WTC11 (cell line): Measurements from ENCODE around the gene LYRM4. TPM values are rescaled to one million over a fixed set of nuclear protein-coding genes. Genes with fewer than 3 reads are reported as not detected.

Source experiments
- ATAC-seq: fragments of 200-7000 bp; cut with Tn5 transposase; 2 replicates; pipeline ENCODE4 v1.10.0; 2021; ENCODE audit warnings: mild to moderate bottlenecking, moderate library complexity
- CTCF ChIA-PET: fragments of 300-600 bp; sonication (Branson Sonifier 250); formaldehyde crosslinking; loops from one replicate; lab custom pipeline; 2021; ENCODE audit warnings: antibody characterized with exemption; lab: Charles Lee
- POLR2A ChIA-PET: fragments of 350-600 bp; sonication (Branson Sonifier 250); formaldehyde crosslinking; loops from one replicate; lab custom pipeline; 2021; ENCODE audit warnings: antibody characterized with exemption; lab: Charles Lee
- DNase-seq: peaks from one replicate; pipeline ENCODE4 v3.0.0; 2021; ENCODE audit warnings: low spot score
- H3K27ac Mint-ChIP-seq: 2 replicates; pipeline ENCODE4 v1.8.0; 2021; ENCODE audit warnings: mixed read lengths
- H3K27me3 Mint-ChIP-seq: 2 replicates; pipeline ENCODE4 v1.8.0; 2021; ENCODE audit warnings: low read depth, mild to moderate bottlenecking, moderate library complexity, mixed read lengths
- H3K36me3 Mint-ChIP-seq: 2 replicates; pipeline ENCODE4 v1.8.0; 2021; ENCODE audit warnings: mixed read lengths
- H3K4me1 Mint-ChIP-seq: 2 replicates; pipeline ENCODE4 v1.8.0; 2022; ENCODE audit warnings: mixed read lengths
- H3K4me3 Mint-ChIP-seq: 2 replicates; pipeline ENCODE4 v1.8.0; 2021; ENCODE audit warnings: mild to moderate bottlenecking, moderate library complexity, mixed read lengths
- H3K9me3 Mint-ChIP-seq: 2 replicates; pipeline ENCODE4 v1.8.0; 2021; ENCODE audit warnings: mixed read lengths
- ATF1 ChIP-seq: sonication (generic); formaldehyde crosslinking; IDR thresholded peaks from 2 replicates; pipeline ENCODE4 v1.8.1; 2023; ENCODE audit warnings: mild to moderate bottlenecking, moderate library complexity, missing genetic modification reagents
- CTCF ChIP-seq: fragments of 200-600 bp; IDR thresholded peaks from 2 replicates; pipeline ENCODE4 v1.8.0; 2022; ENCODE audit warnings: antibody characterized with exemption
- E2F4 ChIP-seq: sonication (generic); formaldehyde crosslinking; IDR thresholded peaks from 2 replicates; pipeline ENCODE4 v1.8.1; 2022; ENCODE audit warnings: low read depth, mild to moderate bottlenecking, moderate library complexity, missing genetic modification reagents, borderline replicate concordance
- FOXJ3 ChIP-seq: sonication (generic); formaldehyde crosslinking; IDR thresholded peaks from 2 replicates; pipeline ENCODE4 v1.9.0; 2021; ENCODE audit warnings: missing genetic modification reagents, mild to moderate bottlenecking, borderline replicate concordance
- FOXK1 ChIP-seq: sonication (generic); formaldehyde crosslinking; IDR thresholded peaks from 2 replicates; pipeline ENCODE4 v1.8.0; 2022; ENCODE audit warnings: mild to moderate bottlenecking, moderate library complexity, missing genetic modification reagents
- HMGA2 ChIP-seq: fragments of 250-450 bp; sonication (Bioruptor Pico); IDR thresholded peaks from 2 replicates; pipeline ENCODE4 v1.4.0; 2021; ENCODE audit warnings: mild to moderate bottlenecking, moderate library complexity
- IRF1 ChIP-seq: sonication (generic); formaldehyde crosslinking; IDR thresholded peaks from 2 replicates; pipeline ENCODE4 v1.8.0; 2023; ENCODE audit warnings: missing genetic modification reagents
- MLX ChIP-seq: sonication (generic); formaldehyde crosslinking; IDR thresholded peaks from 2 replicates; pipeline ENCODE4 v1.8.1; 2023; ENCODE audit warnings: mild to moderate bottlenecking, missing genetic modification reagents, moderate library complexity
- NFE2L1 ChIP-seq: sonication (generic); formaldehyde crosslinking; IDR thresholded peaks from 2 replicates; pipeline ENCODE4 v1.8.1; 2023; ENCODE audit warnings: missing genetic modification reagents
- NFYB ChIP-seq: sonication (generic); formaldehyde crosslinking; conservative IDR thresholded peaks from 2 replicates; pipeline ENCODE4 v1.8.0; 2022; ENCODE audit warnings: low read depth, missing genetic modification reagents
- NR2C2 ChIP-seq: sonication (generic); formaldehyde crosslinking; IDR thresholded peaks from 2 replicates; pipeline ENCODE4 v1.8.0; 2022; ENCODE audit warnings: mild to moderate bottlenecking, missing genetic modification reagents
- SP1 ChIP-seq: sonication (generic); formaldehyde crosslinking; conservative IDR thresholded peaks from 2 replicates; pipeline ENCODE4 v1.8.1; 2022; ENCODE audit warnings: missing genetic modification reagents
- TEAD1 ChIP-seq: sonication (generic); formaldehyde crosslinking; IDR thresholded peaks from 2 replicates; pipeline ENCODE4 v1.8.0; 2022; ENCODE audit warnings: mild to moderate bottlenecking, missing genetic modification reagents
- USF1 ChIP-seq: sonication (generic); formaldehyde crosslinking; IDR thresholded peaks from 2 replicates; pipeline ENCODE4 v1.8.0; 2022; ENCODE audit warnings: mild to moderate bottlenecking, missing genetic modification reagents
- ZNF232 ChIP-seq: sonication (generic); formaldehyde crosslinking; IDR thresholded peaks from 2 replicates; pipeline ENCODE4 v1.8.0; 2022; ENCODE audit warnings: mild to moderate bottlenecking, missing genetic modification reagents
- ZNF281 ChIP-seq: sonication (generic); formaldehyde crosslinking; IDR thresholded peaks from 2 replicates; pipeline ENCODE4 v1.8.0; 2023; ENCODE audit warnings: mild to moderate bottlenecking, missing genetic modification reagents
- ZNF532 ChIP-seq: fragments of 250-450 bp; sonication (Bioruptor Pico); IDR thresholded peaks from 2 replicates; pipeline ENCODE4 v1.9.0; 2021; ENCODE audit warnings: mild to moderate bottlenecking, borderline replicate concordance
- ZSCAN18 ChIP-seq: fragments of 250-450 bp; sonication (Bioruptor Pico); IDR thresholded peaks from 2 replicates; pipeline ENCODE4 v2.1.2; 2022; ENCODE audit warnings: mild to moderate bottlenecking, moderate library complexity
- total RNA-seq: library from RNA; stranded (reverse); gene quantifications from 3 replicates; pipeline ENCODE4 v1.2.3, GENCODE V29; 2021

LYRM4 gene
- total RNA-seq, 1 experiment from 2014 or later = 49.7 TPM

- H3K4me3 Mint-ChIP-seq = no peak overlapping the region
- ChIA-PET CTCF (no interaction called here), POLR2A (no interaction called here)
- peaks cover 30% of the 10 kb centered on the region for H3K4me1 Mint-ChIP-seq
- no peaks in the 10 kb centered on the region for H3K9me3 Mint-ChIP-seq
- H3K27ac Mint-ChIP-seq = peak overlapping the region; percentile 72
- DNase-seq (no peak), ATAC-seq (peak; percentile 19; the same call in 1 of the 2 replicates)
- H3K36me3 Mint-ChIP-seq = no peaks in the 10 kb centered on the region
- no peak for TF ChIP-seq FOXJ3
- TF ChIP-seq, all 79 proteins: peak for 0
- H3K27me3 Mint-ChIP-seq = no peaks in the 10 kb centered on the region
Observed at GRCh38 chr6:5278565-5279120, 17.9 kb upstream of the LYRM4 start.

- peaks cover 30% of the 10 kb centered on the region for H3K4me1 Mint-ChIP-seq
- no peaks in the 10 kb centered on the region for H3K27me3 Mint-ChIP-seq
- no peak overlapping the region for H3K4me3 Mint-ChIP-seq
- POLR2A ChIA-PET = no interaction called here
- CTCF ChIA-PET = no interaction called here
- ATAC-seq (no peak), DNase-seq (no peak)
- TF ChIP-seq NFYB (CRISPR knock-in tag) = no peak
- no peak for TF ChIP-seq ZNF232 (CRISPR knock-in tag)
- no peak for TF ChIP-seq NFE2L1 (CRISPR knock-in tag)
- TF ChIP-seq MLX (CRISPR knock-in tag) = no peak
- no peak for TF ChIP-seq FOXJ3
- no peak for TF ChIP-seq USF1 (CRISPR knock-in tag)
- no peak for TF ChIP-seq ZNF281 (CRISPR knock-in tag)
- H3K9me3 Mint-ChIP-seq = no peaks in the 10 kb centered on the region
- H3K36me3 Mint-ChIP-seq = no peaks in the 10 kb centered on the region
- no peak overlapping the region; the same call in 1 of the 2 replicates for H3K27ac Mint-ChIP-seq
Observed at GRCh38 chr6:5278047-5278446, 17.3 kb upstream of the LYRM4 start.

GRCh38 chr6:5277589-5277988, 16.8 kb upstream of the LYRM4 start:
- H3K4me1 Mint-ChIP-seq = peaks cover 30% of the 10 kb centered on the region
- H3K27me3 Mint-ChIP-seq = no peaks in the 10 kb centered on the region
- H3K36me3 Mint-ChIP-seq = no peaks in the 10 kb centered on the region
- H3K27ac Mint-ChIP-seq = no peak overlapping the region
- H3K4me3 Mint-ChIP-seq = no peak overlapping the region
- no peaks in the 10 kb centered on the region for H3K9me3 Mint-ChIP-seq
- ChIA-PET POLR2A (no interaction called here), CTCF (interaction anchor here (1.5 kb wide), 1 partner anchor 25 kb away, joined by 5 read pairs; no protein-coding TSS in a partner anchor)
- DNase-seq = no peak
- ATAC-seq = no peak
- TF ChIP-seq FOXK1 (CRISPR knock-in tag) (no peak), ZSCAN18 (no peak), IRF1 (CRISPR knock-in tag) (no peak), ATF1 (CRISPR knock-in tag) (no peak), HMGA2 (no peak), FOXJ3 (no peak), SP1 (no peak), CTCF (no peak), ZNF532 (no peak), TEAD1 (no peak), NR2C2 (CRISPR knock-in tag) (no peak), E2F4 (CRISPR knock-in tag) (no peak)
